Measurements from ENCODE around the gene LRRC28. TPM values are rescaled to one million over a fixed set of nuclear protein-coding genes. Genes with fewer than 3 reads are reported as not detected.

Gene LRRC28
- total and polyA plus RNA-seq, 9 donors: 11.3 to 39.7 (median 19.6) TPM

GRCh38 chr15:99275525-99276128, 24.3 kb downstream of the LRRC28 start:
- no peak overlapping the region for H3K27ac ChIP-seq
- H3K9me3 ChIP-seq: no peaks in the 10 kb centered on the region
- no peak overlapping the region for H3K4me3 ChIP-seq
- no peaks in the 10 kb centered on the region for H3K36me3 ChIP-seq
- TF ChIP-seq CTCF (IDR thresholded peaks at IDR 0.05) (no peak), EP300 (IDR thresholded peaks at IDR 0.05) (no peak), POLR2A (IDR thresholded peaks at IDR 0.05) (no peak)
- H3K4me1 ChIP-seq (ENCODE audit: insufficient read depth): no peaks in the 10 kb centered on the region
- DNase-seq: no peak
- intact Hi-C loops (cut with DNase I): loop anchor here in 2 of 4 donors (10.0 kb wide), 3 partner anchors 429 to 479 kb away; no protein-coding TSS in a partner anchor
- H3K27me3 ChIP-seq: no peaks in the 10 kb centered on the region
- WGBS, 3 donors: 92 to 96% (median 96%) methylated on average over 9 of the region's 9 CpGs

- no peak overlapping the region for H3K27ac ChIP-seq
- DNase-seq: no peak
- no peaks in the 10 kb centered on the region for H3K9me3 ChIP-seq
- H3K4me3 ChIP-seq: no peak overlapping the region
- TF ChIP-seq EP300 (IDR thresholded peaks at IDR 0.05): no peak
- TF ChIP-seq CTCF (IDR thresholded peaks at IDR 0.05): no peak
- no peak for TF ChIP-seq POLR2A (IDR thresholded peaks at IDR 0.05)
- intact Hi-C loops (cut with DNase I): loop anchor here in 2 of 4 donors (10.0 kb wide), 3 partner anchors 426 to 476 kb away; no protein-coding TSS in a partner anchor
- H3K36me3 ChIP-seq: no peaks in the 10 kb centered on the region
- H3K4me1 ChIP-seq (ENCODE audit: insufficient read depth): no peaks in the 10 kb centered on the region
- H3K27me3 ChIP-seq: no peaks in the 10 kb centered on the region
- WGBS, 3 donors: 84 to 93% (median 90%) methylated on average over 3 of the region's 3 CpGs
Measured at GRCh38 chr15:99279290-99279689, 28.0 kb downstream of the LRRC28 start.

GRCh38 chr15:99279827-99280226, 28.5 kb downstream of the LRRC28 start:
- H3K27me3 ChIP-seq: no peaks in the 10 kb centered on the region
- H3K4me1 ChIP-seq (ENCODE audit: insufficient read depth): no peaks in the 10 kb centered on the region
- H3K9me3 ChIP-seq: no peaks in the 10 kb centered on the region
- no peak for DNase-seq
- no peaks in the 10 kb centered on the region for H3K36me3 ChIP-seq
- H3K4me3 ChIP-seq: no peak overlapping the region
- H3K27ac ChIP-seq: no peak overlapping the region
- 92 to 98% (median 97%) methylated on average over 3 of the region's 3 CpGs for WGBS, 3 donors
- no peak for TF ChIP-seq POLR2A (IDR thresholded peaks at IDR 0.05)
- no peak for TF ChIP-seq EP300 (IDR thresholded peaks at IDR 0.05)
- TF ChIP-seq CTCF (IDR thresholded peaks at IDR 0.05): no peak
- intact Hi-C loops (cut with DNase I): loop anchor here in 3 of 4 donors (10.0 kb wide), 4 partner anchors 285 to 475 kb away; partner anchors contain the start of gene MEF2A (in 1 of the 3)

GRCh38 chr15:99282121-99282520, 30.8 kb downstream of the LRRC28 start:
- DNase-seq: no peak
- TF ChIP-seq EP300 (IDR thresholded peaks at IDR 0.05): no peak
- TF ChIP-seq CTCF (IDR thresholded peaks at IDR 0.05): no peak
- no peaks in the 10 kb centered on the region for H3K9me3 ChIP-seq
- H3K27me3 ChIP-seq: no peaks in the 10 kb centered on the region
- no peak overlapping the region for H3K4me3 ChIP-seq
- no peaks in the 10 kb centered on the region for H3K4me1 ChIP-seq (ENCODE audit: insufficient read depth)
- no peaks in the 10 kb centered on the region for H3K36me3 ChIP-seq
- H3K27ac ChIP-seq: no peak overlapping the region
- intact Hi-C loops (cut with DNase I): loop anchor here in 2 of 4 donors (10.0 kb wide), 2 partner anchors 283 to 423 kb away; partner anchors contain the start of gene MEF2A (in 1 of the 2)

All from ovary (tissue), 9 donors.